PC-9 (cell line): ENCODE measurements around the gene LIN9. TPM values are rescaled to one million over a fixed set of nuclear protein-coding genes. Genes with fewer than 3 reads are reported as not detected.

Source experiments
- BruUV-seq: library from RNA; stranded (reverse); fragments of 400-500 nt; replicated peaks from 2 replicates; lab custom pipeline; 2021; lab: Mats Ljungman, UMichigan
- CTCF ChIA-PET: fragments of 300-600 bp; sonication (Branson Sonifier 250); formaldehyde crosslinking; loops from one replicate; lab custom pipeline; 2022; ENCODE audit warnings: antibody characterized with exemption; lab: Charles Lee
- POLR2A ChIA-PET: fragments of 300-600 bp; sonication (Branson Sonifier 250); formaldehyde crosslinking; loops from one replicate; lab custom pipeline; 2022; ENCODE audit warnings: antibody characterized with exemption; ENCODE audit not compliant: unreplicated experiment; lab: Charles Lee
- DNase-seq, 2 experiments: peaks; one replicate each; pipeline versions ENCODE4 v3.0.0 to v3.0.0-alpha.2; 2015 to 2022; ENCODE audit warnings: mixed read lengths in 1 of 2
- H2AFZ ChIP-seq: fragments of 200-600 bp; sonication (generic); 2 replicates; pipeline ENCODE4 v1.8.1; 2017; ENCODE audit warnings: antibody characterized with exemption
- H3F3A ChIP-seq: fragments of 200-600 bp; sonication (generic); 2 replicates; pipeline ENCODE4 v1.8.1; 2017; ENCODE audit warnings: antibody characterized with exemption, mild to moderate bottlenecking, low read depth; ENCODE audit not compliant: insufficient read depth
- H3K27ac ChIP-seq: fragments of 200-600 bp; sonication (generic); 2 replicates; pipeline ENCODE4 v1.6.1; 2016; ENCODE audit warnings: mixed run types
- H3K27me3 ChIP-seq: fragments of 200-600 bp; sonication (generic); 2 replicates; pipeline ENCODE4 v1.6.1; 2016; ENCODE audit warnings: low read depth, mixed run types; ENCODE audit not compliant: insufficient read depth
- H3K36me3 ChIP-seq: fragments of 200-600 bp; sonication (generic); 2 replicates; pipeline ENCODE4 v1.6.1; 2016; ENCODE audit warnings: low read depth, mixed run types
- H3K4me1 ChIP-seq: fragments of 200-600 bp; sonication (generic); replicated peaks from 2 replicates; pipeline ENCODE4 v1.6.1; 2016; ENCODE audit warnings: mixed run types; ENCODE audit not compliant: insufficient read depth
- H3K4me2 ChIP-seq: fragments of 200-600 bp; sonication (generic); 2 replicates; pipeline ENCODE4 v1.6.1; 2017; ENCODE audit warnings: mixed run types
- H3K4me3 ChIP-seq: fragments of 200-600 bp; sonication (generic); 2 replicates; pipeline ENCODE4 v1.6.1; 2016; ENCODE audit warnings: mixed run types
- H3K79me2 ChIP-seq: fragments of 200-600 bp; sonication (generic); 2 replicates; pipeline ENCODE4 v1.6.1; 2017; ENCODE audit warnings: low read depth, mixed run types
- H3K9me2 ChIP-seq: fragments of 200-600 bp; sonication (generic); 2 replicates; pipeline ENCODE4 v1.8.1; 2017; ENCODE audit warnings: mild to moderate bottlenecking; ENCODE audit not compliant: insufficient read depth
- H3K9me3 ChIP-seq: fragments of 200-600 bp; sonication (generic); 2 replicates; pipeline ENCODE4 v1.8.1; 2016; ENCODE audit warnings: low read depth; ENCODE audit not compliant: insufficient read depth
- H4K20me1 ChIP-seq: fragments of 200-600 bp; sonication (generic); 2 replicates; pipeline ENCODE4 v1.8.1; 2017; ENCODE audit not compliant: insufficient read depth
- CTCF ChIP-seq: fragments of 200-600 bp; sonication (generic); conservative IDR thresholded peaks from 2 replicates; pipeline ENCODE4 v1.6.1; 2017; ENCODE audit warnings: mixed run types, antibody characterized with exemption, mild to moderate bottlenecking, moderate library complexity
- EZH2 ChIP-seq: fragments of 200-600 bp; sonication (generic); IDR thresholded peaks from 2 replicates; pipeline ENCODE4 v1.8.0; 2017; ENCODE audit warnings: antibody characterized with exemption, low read depth
- intact Hi-C: fragments of 100-400 bp; cut with micrococcal nuclease; formaldehyde crosslinking; loops from one replicate; pipeline ENCODE4 v1.10.0; 2022; ENCODE audit not compliant: unreplicated experiment
- total RNA-seq: library from RNA; stranded (reverse); gene quantifications from 2 replicates; pipeline ENCODE4 v1.2.3, GENCODE V29; 2021

LIN9 gene
- total RNA-seq, 1 experiment from 2014 or later, result 12.1 TPM

DNA sequence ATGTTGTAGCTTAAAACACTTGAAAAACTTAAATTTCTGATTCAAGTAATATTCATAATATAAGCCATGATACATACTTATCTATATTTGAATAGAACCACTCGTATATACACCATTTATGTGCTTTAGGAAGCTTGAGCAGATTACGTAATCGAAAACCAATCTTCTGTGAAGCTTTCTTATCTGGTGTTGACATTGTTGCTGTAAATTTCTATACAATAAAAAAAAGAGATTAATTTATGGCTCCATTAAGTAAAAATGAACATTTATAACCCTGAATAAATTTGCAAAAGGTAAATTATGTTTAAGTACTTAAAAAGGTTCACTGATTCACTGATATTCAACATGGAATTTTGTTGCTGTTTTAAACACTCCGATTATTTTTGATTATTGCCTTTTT lies 21.4 kb downstream of the LIN9 start:
- ChIA-PET POLR2A (no interaction called here), CTCF (no interaction called here)
- no peak overlapping the region for H3K4me2 ChIP-seq
- H3K27ac ChIP-seq, result no peak overlapping the region
- no TSS peak for BruUV-seq
- H3K27me3 ChIP-seq, result no peaks in the 10 kb centered on the region
- H3K79me2 ChIP-seq, result no peaks in the 10 kb centered on the region
- H3K36me3 ChIP-seq, result peaks cover 12% of the 10 kb centered on the region; the same call in 1 of the 2 replicates
- no peak for DNase-seq
- TF ChIP-seq EZH2, result no peak
- TF ChIP-seq CTCF, result no peak
- H3F3A ChIP-seq, result no peaks in the 10 kb centered on the region
- H2AFZ ChIP-seq, result no peak overlapping the region
- H4K20me1 ChIP-seq, result no peaks in the 10 kb centered on the region
- intact Hi-C loops, result no loop called here
- H3K4me3 ChIP-seq, result no peak overlapping the region
- no peaks in the 10 kb centered on the region for H3K4me1 ChIP-seq
- H3K9me2 ChIP-seq, result no peaks in the 10 kb centered on the region
- no peaks in the 10 kb centered on the region for H3K9me3 ChIP-seq

- Histone ChIP-seq H3K4me2 (no peak overlapping the region), H3K36me3 (peaks cover 9% of the 10 kb centered on the region; the same call in 1 of the 2 replicates), H3F3A (peaks cover 7% of the 10 kb centered on the region; the same call in 1 of the 2 replicates), H3K4me1 (no peaks in the 10 kb centered on the region), H3K27ac (no peak overlapping the region), H3K27me3 (no peaks in the 10 kb centered on the region), H4K20me1 (no peaks in the 10 kb centered on the region), H3K79me2 (no peaks in the 10 kb centered on the region), H3K9me2 (no peaks in the 10 kb centered on the region), H2AFZ (no peak overlapping the region), H3K4me3 (no peak overlapping the region), H3K9me3 (no peaks in the 10 kb centered on the region)
- ChIA-PET POLR2A (no interaction called here), CTCF (no interaction called here)
- no TSS peak for BruUV-seq
- TF ChIP-seq CTCF (no peak), EZH2 (no peak)
- DNase-seq, result no peak
- intact Hi-C loops, result no loop called here
Observed at GRCh38 chr1:226281058-226281457, 27.9 kb downstream of the LIN9 start.

DNA sequence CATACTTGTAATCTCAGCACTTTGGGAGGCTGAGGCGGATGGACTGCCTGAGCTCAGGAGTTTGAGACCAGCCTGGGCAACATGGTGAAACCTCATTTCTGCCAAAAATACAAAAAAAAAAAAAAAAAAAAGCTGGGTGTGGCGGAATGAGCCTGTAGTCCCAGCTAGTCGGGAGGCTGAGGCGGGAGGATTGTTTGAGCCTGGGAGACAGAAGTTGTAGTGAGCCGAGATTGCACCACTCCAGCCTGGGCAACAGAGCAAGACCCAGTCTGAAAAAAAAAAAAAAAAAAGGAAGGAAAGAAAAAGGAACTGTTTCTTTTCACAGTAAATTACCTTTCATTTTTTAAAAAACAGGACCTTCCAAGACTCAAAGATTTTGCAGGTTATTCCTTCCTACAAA lies 29.5 kb downstream of the LIN9 start:
- H3K79me2 ChIP-seq, result no peaks in the 10 kb centered on the region
- H3K9me3 ChIP-seq, result no peaks in the 10 kb centered on the region
- H2AFZ ChIP-seq, result no peak overlapping the region
- peaks cover 11% of the 10 kb centered on the region; the same call in 1 of the 2 replicates for H3K36me3 ChIP-seq
- TF ChIP-seq CTCF, result no peak
- no peak for TF ChIP-seq EZH2
- H3K4me1 ChIP-seq, result no peaks in the 10 kb centered on the region
- H3F3A ChIP-seq, result peaks cover 7% of the 10 kb centered on the region; the same call in 1 of the 2 replicates
- CTCF ChIA-PET, result interaction anchor here (0.6 kb wide), 3 partner anchors 26 to 647 kb away, joined by 3 to 4 read pairs (median 4); no protein-coding TSS in a partner anchor
- H4K20me1 ChIP-seq, result no peaks in the 10 kb centered on the region
- no peak for DNase-seq
- no peaks in the 10 kb centered on the region for H3K27me3 ChIP-seq
- no TSS peak for BruUV-seq
- H3K4me2 ChIP-seq, result no peak overlapping the region
- intact Hi-C loops, result loop anchor here (10.0 kb wide), 1 partner anchor 215 kb away; the partner anchor contains the start of gene H3-3A
- POLR2A ChIA-PET, result interaction anchor here (0.6 kb wide), 2 partner anchors 203 to 999 kb away, joined by 3 to 11 read pairs; no protein-coding TSS in a partner anchor
- H3K9me2 ChIP-seq, result no peaks in the 10 kb centered on the region
- H3K4me3 ChIP-seq, result no peak overlapping the region
- H3K27ac ChIP-seq, result no peak overlapping the region
